GM12878 (cell line): ENCODE data around the gene TEN1.

Source experiments
- ATF7 ChIP-seq: fragments of 450-650 bp; IDR thresholded peaks from 2 replicates; pipeline ENCODE4 v1.6.1; 2016; ENCODE audit warnings: low read depth, mild to moderate bottlenecking
- CTCF ChIP-seq, 3 experiments: IDR thresholded peaks in 2 of 3; conservative IDR thresholded peaks in 1 of 3; 2 replicates each; pipeline ENCODE4 v1.5.1; 2011; ENCODE audit warnings: low read depth in 3 of 3, low read length in 3 of 3, mild to moderate bottlenecking in 3 of 3, control low read depth in 2 of 3, moderate library complexity in 2 of 3, inconsistent platforms in 1 of 3, mixed read lengths in 1 of 3; ENCODE audit not compliant: control insufficient read depth in 2 of 3, insufficient read depth in 1 of 3; ENCODE audit errors: extremely low read depth in 1 of 3
- EZH2 ChIP-seq: IDR thresholded peaks from 2 replicates; pipeline ENCODE4 v1.6.1; 2012; ENCODE audit warnings: low read depth, mild to moderate bottlenecking, control low read depth, inconsistent platforms, low read length, borderline replicate concordance; ENCODE audit not compliant: control insufficient read depth
- FOXM1 ChIP-seq: IDR thresholded peaks from 2 replicates; pipeline ENCODE4 v1.6.1; 2012; ENCODE audit warnings: low read depth, mild to moderate bottlenecking, inconsistent platforms, low read length, moderate library complexity
- NRF1 ChIP-seq: conservative IDR thresholded peaks from 2 replicates; pipeline ENCODE4 v1.6.1; 2011; ENCODE audit warnings: mild to moderate bottlenecking, low read depth, low read length, improper control_type of control experiment
- PBX3 ChIP-seq: IDR thresholded peaks from 2 replicates; pipeline ENCODE4 v1.6.1; 2011; ENCODE audit warnings: mild to moderate bottlenecking, low read depth, low read length, moderate library complexity; ENCODE audit not compliant: insufficient replicate concordance
- POLR2A ChIP-seq: IDR thresholded peaks from 2 replicates; pipeline ENCODE4 v1.6.1; 2011; ENCODE audit warnings: low read depth, mild to moderate bottlenecking, low read length
- POLR2AphosphoS2 ChIP-seq: IDR thresholded peaks from 2 replicates; pipeline ENCODE4 v1.6.1; 2011; ENCODE audit warnings: low read depth, mild to moderate bottlenecking, low read length, improper control_type of control experiment, moderate library complexity
- RAD21 ChIP-seq: IDR thresholded peaks from 2 replicates; pipeline ENCODE4 v1.6.1; 2011; ENCODE audit warnings: mild to moderate bottlenecking, low read depth, low read length, moderate library complexity; ENCODE audit not compliant: insufficient read depth
- SPI1 ChIP-seq: IDR thresholded peaks from 2 replicates; pipeline ENCODE4 v1.6.1; 2011; ENCODE audit warnings: low read depth, mild to moderate bottlenecking, low read length, moderate library complexity, borderline replicate concordance; ENCODE audit not compliant: insufficient read depth
- TAF1 ChIP-seq: IDR thresholded peaks from 2 replicates; pipeline ENCODE4 v1.6.1; 2011; ENCODE audit warnings: mild to moderate bottlenecking, low read depth, low read length, borderline replicate concordance
- TCF12 ChIP-seq: IDR thresholded peaks from 2 replicates; pipeline ENCODE4 v1.6.1; 2011; ENCODE audit warnings: low read depth, mild to moderate bottlenecking, low read length
- USF2 ChIP-seq: IDR thresholded peaks from 2 replicates; pipeline ENCODE4 v1.6.1; 2011; ENCODE audit warnings: low read depth, low read length, improper control_type of control experiment, borderline replicate concordance
- ZSCAN29 ChIP-seq: fragments of 450-650 bp; IDR thresholded peaks from 2 replicates; pipeline ENCODE4 v1.6.1; 2017; ENCODE audit warnings: mild to moderate bottlenecking, moderate library complexity

- TF ChIP-seq USF2 (no peak), NRF1 (no peak), POLR2A (no peak), ATF7 (no peak), PBX3 (no peak), SPI1 (no peak), CTCF (IDR thresholded peaks at IDR 0.05 in 2 of 3, conservative IDR thresholded peaks at IDR 0.05 in 1 of 3; ENCODE audit: control insufficient read depth in 2 of 3, extremely low read depth in 1 of 3, insufficient read depth in 1 of 3, low read depth in 3 of 3, low read length in 3 of 3) (no peak), EZH2 (no peak), RAD21 (no peak), ZSCAN29 (no peak), TCF12 (no peak), POLR2AphosphoS2 (no peak), TAF1 (no peak), FOXM1 (no peak)
These were observed 35.9 kb downstream of the TEN1 start for GRCh38 chr17:76014925-76015261.
